GM12878 (cell line): ENCODE data around the gene GZMM. TPM values are rescaled to one million over a fixed set of nuclear protein-coding genes. Genes with fewer than 3 reads are reported as not detected.
A peak's percentile ranks its signal among the peaks of the same experiment; 100 is the strongest.

Experiments used
- ASH2L ChIP-seq: fragments of 300-600, 200-600 bp; sonication (generic); IDR thresholded peaks from 2 replicates; pipeline ENCODE4 v1.6.1; 2017; ENCODE audit warnings: low read depth, mild to moderate bottlenecking, borderline replicate concordance
- BRCA1 ChIP-seq: IDR thresholded peaks from 2 replicates; pipeline ENCODE4 v1.6.1; 2011; ENCODE audit warnings: low read depth, low read length, improper control_type of control experiment
- CREB1 ChIP-seq: IDR thresholded peaks from 2 replicates; pipeline ENCODE4 v1.6.1; 2012; ENCODE audit warnings: low read depth, mild to moderate bottlenecking, inconsistent platforms
- MEF2B ChIP-seq: fragments of 450-650 bp; IDR thresholded peaks from 2 replicates; pipeline ENCODE4 v1.6.1; 2018; ENCODE audit warnings: mild to moderate bottlenecking, moderate library complexity; ENCODE audit not compliant: partially characterized antibody, poor library complexity, severe bottlenecking
- NR2C1 ChIP-seq: fragments of 450-650 bp; IDR thresholded peaks from 2 replicates; pipeline ENCODE4 v1.6.1; 2017; ENCODE audit warnings: antibody characterized with exemption, mild to moderate bottlenecking, moderate library complexity
- NR2C2 ChIP-seq: IDR thresholded peaks from 2 replicates; pipeline ENCODE4 v1.6.1; 2011; ENCODE audit warnings: borderline replicate concordance, low read depth; ENCODE audit not compliant: control insufficient read depth, insufficient read length
- NR2F1 ChIP-seq: fragments of 450-650 bp; conservative IDR thresholded peaks from 2 replicates; pipeline ENCODE4 v1.6.1; 2017; ENCODE audit warnings: mild to moderate bottlenecking
- SMAD1 ChIP-seq: fragments of 450-650 bp; IDR thresholded peaks from 2 replicates; pipeline ENCODE4 v1.6.1; 2018; ENCODE audit warnings: mild to moderate bottlenecking, low read depth; ENCODE audit not compliant: partially characterized antibody
- SP1 ChIP-seq: IDR thresholded peaks from one replicate; pipeline ENCODE4 v1.6.1; 2011; ENCODE audit warnings: low read depth, low read length
- SREBF1 ChIP-seq: IDR thresholded peaks from 2 replicates; pipeline ENCODE4 v1.6.1; 2012; ENCODE audit warnings: mild to moderate bottlenecking, low read length
- SRF ChIP-seq, 2 experiments: IDR thresholded peaks; 2 replicates each; pipeline ENCODE4 v1.6.1; 2011; ENCODE audit warnings: low read depth in 2 of 2, low read length in 2 of 2, mild to moderate bottlenecking in 1 of 2, moderate library complexity in 1 of 2
- TAF1 ChIP-seq: IDR thresholded peaks from 2 replicates; pipeline ENCODE4 v1.6.1; 2011; ENCODE audit warnings: mild to moderate bottlenecking, low read depth, low read length, borderline replicate concordance
- ZZZ3 ChIP-seq: IDR thresholded peaks from 2 replicates; pipeline ENCODE4 v1.6.1; 2011; ENCODE audit warnings: low read depth; ENCODE audit not compliant: control insufficient read depth, insufficient read length
- polyA plus RNA-seq, 11 experiments: library from polyadenylated mRNA; depleted of rRNA in 4 of 11; unstranded in 6 of 11; stranded (reverse) in 5 of 11; fragments of >200 nt; fragmentation: Nextera tagmentation in 4 of 11; fragmentation: Illumina TruSeq in 1 of 11; extraction: Ambion mirVana in 4 of 11; extraction: Trizol in 1 of 11; gene quantifications; 1 replicate in 1 of 11; 2 replicates in 10 of 11; pipeline versions ENCODE4 v1.2.1 to v1.2.3, GENCODE V29; 2011 to 2016; ENCODE audit warnings: inconsistent platforms in 2 of 11, missing spikeins in 2 of 11, low read depth in 1 of 11
- total RNA-seq, 4 experiments: library from RNA; depleted of rRNA in 3 of 4; stranded (reverse); fragments of >200 nt in 3 of 4; fragmentation: Illumina TruSeq in 1 of 4; extraction: Trizol in 1 of 4; gene quantifications; 2 replicates each; pipeline versions ENCODE4 v1.2.1 to v1.2.3, GENCODE V29; 2013 to 2021
- TF ChIP-seq, protein P1 (sequence below): IDR thresholded peaks from 2 replicates; pipeline ENCODE4 v1.6.1; 2012; ENCODE audit warnings: low read length, inconsistent platforms
- TF ChIP-seq, protein P2 (sequence below): fragments of 450-650 bp; IDR thresholded peaks from 2 replicates; pipeline ENCODE4 v1.6.1; 2018; ENCODE audit warnings: mild to moderate bottlenecking, low read depth, moderate library complexity; ENCODE audit not compliant: partially characterized antibody
- TF ChIP-seq, protein P3 (sequence below): fragments of 450-650 bp; IDR thresholded peaks from 2 replicates; pipeline ENCODE4 v1.6.1; 2018; ENCODE audit warnings: borderline replicate concordance, mild to moderate bottlenecking; ENCODE audit not compliant: partially characterized antibody
- TF ChIP-seq, protein P4 (sequence below): IDR thresholded peaks from 2 replicates; pipeline ENCODE4 v1.6.1; 2012; ENCODE audit warnings: improper control_type of control experiment, low read depth, low read length; ENCODE audit not compliant: insufficient replicate concordance

Gene GZMM
- total and polyA plus RNA-seq, 10 of the 15 experiments (the other 5 are each of a cell fraction or from before 2014, with no cell fraction given) = 0.09 to 0.48 (median 0.23) TPM; not detected in 7

DNA sequence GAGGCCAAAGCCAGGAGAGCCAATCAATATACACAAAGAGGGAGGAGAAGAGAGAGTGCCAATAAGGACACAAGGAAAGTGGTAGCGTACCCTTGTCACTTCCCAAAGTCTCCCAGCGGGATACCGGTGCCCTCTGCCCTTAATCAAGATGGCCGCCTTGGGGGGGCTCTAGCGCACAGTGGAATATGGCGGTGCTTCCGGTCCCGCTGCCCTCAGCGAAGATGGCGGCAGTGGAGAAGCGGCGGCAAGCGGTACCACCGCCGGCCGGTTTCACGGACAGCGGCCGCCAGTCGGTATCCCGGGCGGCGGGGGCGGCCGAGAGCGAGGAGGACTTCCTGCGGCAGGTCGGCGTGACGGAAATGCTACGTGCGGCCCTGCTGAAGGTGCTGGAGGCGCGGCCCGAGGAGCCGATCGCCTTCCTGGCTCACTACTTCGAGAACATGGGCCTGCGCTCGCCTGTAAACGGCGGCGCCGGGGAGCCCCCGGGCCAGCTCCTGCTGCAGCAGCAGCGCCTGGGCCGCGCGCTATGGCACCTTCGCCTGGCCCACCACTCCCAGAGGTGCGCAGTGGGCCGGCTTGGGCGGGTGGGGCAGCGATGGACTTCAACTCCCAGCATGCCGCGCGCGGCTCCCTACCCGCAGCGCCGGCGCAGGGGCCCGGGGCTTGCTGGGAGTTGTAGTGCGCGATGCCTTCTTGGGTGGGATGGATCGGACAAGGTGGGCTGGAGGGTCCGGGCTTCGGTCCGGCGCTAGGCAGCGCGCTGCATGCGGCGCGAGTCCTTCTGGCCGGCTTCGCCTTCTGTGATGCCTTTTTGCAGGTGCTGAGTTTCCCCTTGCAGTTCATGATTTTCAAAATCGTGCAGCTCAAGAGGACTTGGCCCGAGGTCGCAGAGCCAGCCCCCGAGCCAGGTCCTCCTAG is 36.3 kb upstream of the GZMM start, which contains the start of gene TPGS1 (continued):
- no peak for TF ChIP-seq ZZZ3
- TF ChIP-seq MEF2B = no peak
- peak; percentile 88 for TF ChIP-seq TAF1
- no peak for TF ChIP-seq NR2F1
- no peak for TF ChIP-seq NR2C2
- TF ChIP-seq, protein P1, sequence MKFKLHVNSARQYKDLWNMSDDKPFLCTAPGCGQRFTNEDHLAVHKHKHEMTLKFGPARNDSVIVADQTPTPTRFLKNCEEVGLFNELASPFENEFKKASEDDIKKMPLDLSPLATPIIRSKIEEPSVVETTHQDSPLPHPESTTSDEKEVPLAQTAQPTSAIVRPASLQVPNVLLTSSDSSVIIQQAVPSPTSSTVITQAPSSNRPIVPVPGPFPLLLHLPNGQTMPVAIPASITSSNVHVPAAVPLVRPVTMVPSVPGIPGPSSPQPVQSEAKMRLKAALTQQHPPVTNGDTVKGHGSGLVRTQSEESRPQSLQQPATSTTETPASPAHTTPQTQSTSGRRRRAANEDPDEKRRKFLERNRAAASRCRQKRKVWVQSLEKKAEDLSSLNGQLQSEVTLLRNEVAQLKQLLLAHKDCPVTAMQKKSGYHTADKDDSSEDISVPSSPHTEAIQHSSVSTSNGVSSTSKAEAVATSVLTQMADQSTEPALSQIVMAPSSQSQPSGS = no peak
- TF ChIP-seq SRF (IDR thresholded peaks at IDR 0.05; ENCODE audit: low read depth in 2 of 2, low read length in 2 of 2) = peak; percentile 51 to 75; a peak in 3 of 4 replicates
- TF ChIP-seq SMAD1 = peak; percentile 81
- peak; percentile 95 for TF ChIP-seq NR2C1
- no peak for TF ChIP-seq BRCA1
- TF ChIP-seq ASH2L = peak; percentile 57; the same call in 1 of the 2 replicates
- TF ChIP-seq, protein P2, sequence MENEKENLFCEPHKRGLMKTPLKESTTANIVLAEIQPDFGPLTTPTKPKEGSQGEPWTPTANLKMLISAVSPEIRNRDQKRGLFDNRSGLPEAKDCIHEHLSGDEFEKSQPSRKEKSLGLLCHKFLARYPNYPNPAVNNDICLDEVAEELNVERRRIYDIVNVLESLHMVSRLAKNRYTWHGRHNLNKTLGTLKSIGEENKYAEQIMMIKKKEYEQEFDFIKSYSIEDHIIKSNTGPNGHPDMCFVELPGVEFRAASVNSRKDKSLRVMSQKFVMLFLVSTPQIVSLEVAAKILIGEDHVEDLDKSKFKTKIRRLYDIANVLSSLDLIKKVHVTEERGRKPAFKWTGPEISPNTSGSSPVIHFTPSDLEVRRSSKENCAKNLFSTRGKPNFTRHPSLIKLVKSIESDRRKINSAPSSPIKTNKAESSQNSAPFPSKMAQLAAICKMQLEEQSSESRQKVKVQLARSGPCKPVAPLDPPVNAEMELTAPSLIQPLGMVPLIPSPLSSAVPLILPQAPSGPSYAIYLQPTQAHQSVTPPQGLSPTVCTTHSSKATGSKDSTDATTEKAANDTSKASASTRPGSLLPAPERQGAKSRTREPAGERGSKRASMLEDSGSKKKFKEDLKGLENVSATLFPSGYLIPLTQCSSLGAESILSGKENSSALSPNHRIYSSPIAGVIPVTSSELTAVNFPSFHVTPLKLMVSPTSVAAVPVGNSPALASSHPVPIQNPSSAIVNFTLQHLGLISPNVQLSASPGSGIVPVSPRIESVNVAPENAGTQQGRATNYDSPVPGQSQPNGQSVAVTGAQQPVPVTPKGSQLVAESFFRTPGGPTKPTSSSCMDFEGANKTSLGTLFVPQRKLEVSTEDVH = peak; percentile 79
- peak; percentile 68 for TF ChIP-seq SREBF1
- TF ChIP-seq, protein P3, sequence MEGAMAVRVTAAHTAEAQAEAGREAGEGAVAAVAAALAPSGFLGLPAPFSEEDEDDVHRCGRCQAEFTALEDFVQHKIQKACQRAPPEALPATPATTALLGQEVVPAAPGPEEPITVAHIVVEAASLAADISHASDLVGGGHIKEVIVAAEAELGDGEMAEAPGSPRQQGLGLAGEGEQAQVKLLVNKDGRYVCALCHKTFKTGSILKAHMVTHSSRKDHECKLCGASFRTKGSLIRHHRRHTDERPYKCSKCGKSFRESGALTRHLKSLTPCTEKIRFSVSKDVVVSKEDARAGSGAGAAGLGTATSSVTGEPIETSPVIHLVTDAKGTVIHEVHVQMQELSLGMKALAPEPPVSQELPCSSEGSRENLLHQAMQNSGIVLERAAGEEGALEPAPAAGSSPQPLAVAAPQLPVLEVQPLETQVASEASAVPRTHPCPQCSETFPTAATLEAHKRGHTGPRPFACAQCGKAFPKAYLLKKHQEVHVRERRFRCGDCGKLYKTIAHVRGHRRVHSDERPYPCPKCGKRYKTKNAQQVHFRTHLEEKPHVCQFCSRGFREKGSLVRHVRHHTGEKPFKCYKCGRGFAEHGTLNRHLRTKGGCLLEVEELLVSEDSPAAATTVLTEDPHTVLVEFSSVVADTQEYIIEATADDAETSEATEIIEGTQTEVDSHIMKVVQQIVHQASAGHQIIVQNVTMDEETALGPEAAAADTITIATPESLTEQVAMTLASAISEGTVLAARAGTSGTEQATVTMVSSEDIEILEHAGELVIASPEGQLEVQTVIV = peak; percentile 85
- TF ChIP-seq CREB1 = peak; percentile 79
- TF ChIP-seq, protein P4, sequence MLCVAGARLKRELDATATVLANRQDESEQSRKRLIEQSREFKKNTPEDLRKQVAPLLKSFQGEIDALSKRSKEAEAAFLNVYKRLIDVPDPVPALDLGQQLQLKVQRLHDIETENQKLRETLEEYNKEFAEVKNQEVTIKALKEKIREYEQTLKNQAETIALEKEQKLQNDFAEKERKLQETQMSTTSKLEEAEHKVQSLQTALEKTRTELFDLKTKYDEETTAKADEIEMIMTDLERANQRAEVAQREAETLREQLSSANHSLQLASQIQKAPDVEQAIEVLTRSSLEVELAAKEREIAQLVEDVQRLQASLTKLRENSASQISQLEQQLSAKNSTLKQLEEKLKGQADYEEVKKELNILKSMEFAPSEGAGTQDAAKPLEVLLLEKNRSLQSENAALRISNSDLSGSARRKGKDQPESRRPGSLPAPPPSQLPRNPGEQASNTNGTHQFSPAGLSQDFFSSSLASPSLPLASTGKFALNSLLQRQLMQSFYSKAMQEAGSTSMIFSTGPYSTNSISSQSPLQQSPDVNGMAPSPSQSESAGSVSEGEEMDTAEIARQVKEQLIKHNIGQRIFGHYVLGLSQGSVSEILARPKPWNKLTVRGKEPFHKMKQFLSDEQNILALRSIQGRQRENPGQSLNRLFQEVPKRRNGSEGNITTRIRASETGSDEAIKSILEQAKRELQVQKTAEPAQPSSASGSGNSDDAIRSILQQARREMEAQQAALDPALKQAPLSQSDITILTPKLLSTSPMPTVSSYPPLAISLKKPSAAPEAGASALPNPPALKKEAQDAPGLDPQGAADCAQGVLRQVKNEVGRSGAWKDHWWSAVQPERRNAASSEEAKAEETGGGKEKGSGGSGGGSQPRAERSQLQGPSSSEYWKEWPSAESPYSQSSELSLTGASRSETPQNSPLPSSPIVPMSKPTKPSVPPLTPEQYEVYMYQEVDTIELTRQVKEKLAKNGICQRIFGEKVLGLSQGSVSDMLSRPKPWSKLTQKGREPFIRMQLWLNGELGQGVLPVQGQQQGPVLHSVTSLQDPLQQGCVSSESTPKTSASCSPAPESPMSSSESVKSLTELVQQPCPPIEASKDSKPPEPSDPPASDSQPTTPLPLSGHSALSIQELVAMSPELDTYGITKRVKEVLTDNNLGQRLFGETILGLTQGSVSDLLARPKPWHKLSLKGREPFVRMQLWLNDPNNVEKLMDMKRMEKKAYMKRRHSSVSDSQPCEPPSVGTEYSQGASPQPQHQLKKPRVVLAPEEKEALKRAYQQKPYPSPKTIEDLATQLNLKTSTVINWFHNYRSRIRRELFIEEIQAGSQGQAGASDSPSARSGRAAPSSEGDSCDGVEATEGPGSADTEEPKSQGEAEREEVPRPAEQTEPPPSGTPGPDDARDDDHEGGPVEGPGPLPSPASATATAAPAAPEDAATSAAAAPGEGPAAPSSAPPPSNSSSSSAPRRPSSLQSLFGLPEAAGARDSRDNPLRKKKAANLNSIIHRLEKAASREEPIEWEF = no peak
- TF ChIP-seq SP1 = no peak
